ENCODE results near the gene CDK10. TPM values are rescaled to one million over a fixed set of nuclear protein-coding genes. Genes with fewer than 3 reads are reported as not detected.
"Not testable (repeated sequence)": the region's sequence is repeated elsewhere in the genome, so short reads cannot be mapped to it uniquely, and the experiment has no call there.

CDK10 gene
- total RNA-seq, 4 donors from 2014 or later, result 32.6 to 93.6 (median 65.7) TPM

GRCh38 chr16:89667000-89667399 is 19.5 kb upstream of the CDK10 start:
- H3K27ac ChIP-seq; DNase-seq (ENCODE audit: low spot score in 2 of 2); H3K27me3 ChIP-seq; H3K4me3 ChIP-seq; H3K9me3 ChIP-seq; H3K4me1 ChIP-seq: not testable (repeated sequence)
- TF ChIP-seq, protein P1, sequence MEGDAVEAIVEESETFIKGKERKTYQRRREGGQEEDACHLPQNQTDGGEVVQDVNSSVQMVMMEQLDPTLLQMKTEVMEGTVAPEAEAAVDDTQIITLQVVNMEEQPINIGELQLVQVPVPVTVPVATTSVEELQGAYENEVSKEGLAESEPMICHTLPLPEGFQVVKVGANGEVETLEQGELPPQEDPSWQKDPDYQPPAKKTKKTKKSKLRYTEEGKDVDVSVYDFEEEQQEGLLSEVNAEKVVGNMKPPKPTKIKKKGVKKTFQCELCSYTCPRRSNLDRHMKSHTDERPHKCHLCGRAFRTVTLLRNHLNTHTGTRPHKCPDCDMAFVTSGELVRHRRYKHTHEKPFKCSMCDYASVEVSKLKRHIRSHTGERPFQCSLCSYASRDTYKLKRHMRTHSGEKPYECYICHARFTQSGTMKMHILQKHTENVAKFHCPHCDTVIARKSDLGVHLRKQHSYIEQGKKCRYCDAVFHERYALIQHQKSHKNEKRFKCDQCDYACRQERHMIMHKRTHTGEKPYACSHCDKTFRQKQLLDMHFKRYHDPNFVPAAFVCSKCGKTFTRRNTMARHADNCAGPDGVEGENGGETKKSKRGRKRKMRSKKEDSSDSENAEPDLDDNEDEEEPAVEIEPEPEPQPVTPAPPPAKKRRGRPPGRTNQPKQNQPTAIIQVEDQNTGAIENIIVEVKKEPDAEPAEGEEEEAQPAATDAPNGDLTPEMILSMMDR (IDR thresholded peaks at IDR 0.05), result peak in 1 of 5 experiments; percentile 15
- WGBS, 2 donors, result 41 to 54% methylated on average over 7 of the region's 7 CpGs
- peaks cover 0 to 28% (median 0%) of the 10 kb centered on the region in 3 donors for H3K36me3 ChIP-seq

GRCh38 chr16:89667633-89668032 is 18.9 kb upstream of the CDK10 start:
- TF ChIP-seq EP300 (IDR thresholded peaks at IDR 0.05) (no peak), POLR2A (IDR thresholded peaks at IDR 0.05) (no peak)
- TF ChIP-seq, protein P1 (IDR thresholded peaks at IDR 0.05), result no peak
- Histone ChIP-seq H3K27me3 (no peaks in the 10 kb centered on the region), H3K27ac (no peak overlapping the region), H3K9me3 (no peaks in the 10 kb centered on the region), H3K4me1 (no peaks in the 10 kb centered on the region), H3K4me3 (no peak overlapping the region), H3K36me3 (peaks cover 0 to 22% (median 0%) of the 10 kb centered on the region in 3 donors)
- DNase-seq (ENCODE audit: low spot score in 2 of 2), result no peak
- 69 to 73% methylated on average over 9 of the region's 9 CpGs for WGBS, 2 donors

DNA sequence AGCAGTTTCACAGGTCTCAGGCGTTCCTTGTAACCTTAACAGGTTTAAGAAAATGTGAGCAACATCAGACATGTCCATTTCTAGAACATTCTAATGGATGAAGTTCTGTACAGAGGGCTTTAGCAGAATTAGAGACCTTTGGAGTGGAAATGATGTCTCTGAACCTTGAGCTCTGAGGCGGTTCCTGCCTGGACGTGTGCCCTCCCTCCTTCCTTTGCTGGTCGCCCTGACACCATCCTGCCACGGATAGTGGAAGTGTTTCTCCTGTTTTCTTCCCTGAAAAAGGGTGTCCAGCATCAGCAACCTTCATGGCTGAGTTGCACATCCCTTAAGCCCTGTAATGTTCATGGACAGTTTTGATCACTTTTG is 17.7 kb upstream of the CDK10 start:
- no peaks in the 10 kb centered on the region for H3K27me3 ChIP-seq
- TF ChIP-seq, protein P1 (IDR thresholded peaks at IDR 0.05), result no peak
- TF ChIP-seq POLR2A (IDR thresholded peaks at IDR 0.05) (no peak), EP300 (IDR thresholded peaks at IDR 0.05) (no peak)
- H3K4me1 ChIP-seq, result no peaks in the 10 kb centered on the region
- 62 to 78% methylated on average over 5 of the region's 5 CpGs for WGBS, 2 donors
- no peak for DNase-seq (ENCODE audit: low spot score in 2 of 2)
- H3K4me3 ChIP-seq, result peak overlapping the region in 1 of 4 donors; percentile 11
- H3K36me3 ChIP-seq, result peaks cover 0 to 10% (median 0%) of the 10 kb centered on the region in 3 donors
- no peaks in the 10 kb centered on the region for H3K9me3 ChIP-seq
- peak overlapping the region in 3 of 4 donors; percentile 2 to 50 (median 8) for H3K27ac ChIP-seq

DNA sequence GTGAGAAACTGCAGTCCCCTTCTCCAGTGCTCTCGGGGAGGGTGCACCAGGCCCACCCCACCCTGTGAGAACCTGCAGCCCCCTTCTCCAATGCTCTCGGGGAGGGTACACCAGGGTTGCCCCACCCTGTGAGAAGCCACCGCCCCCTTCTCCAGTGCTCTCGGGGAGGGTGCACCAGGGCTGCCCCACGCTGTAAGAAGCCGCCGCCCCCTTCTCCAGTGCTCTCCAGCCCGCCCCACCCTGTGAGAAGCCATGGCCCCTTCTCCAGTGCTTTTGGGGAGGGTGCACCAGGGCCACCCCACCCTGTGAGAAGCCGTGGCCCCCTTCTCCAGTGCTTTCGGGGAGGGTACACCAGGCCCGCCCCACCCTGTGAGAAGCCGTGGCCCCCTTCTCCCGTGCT is 16.7 kb upstream of the CDK10 start:
- Histone ChIP-seq H3K9me3 (no peaks in the 10 kb centered on the region), H3K4me1 (no peaks in the 10 kb centered on the region), H3K27me3 (no peaks in the 10 kb centered on the region), H3K4me3 (no peak overlapping the region), H3K36me3 (peaks cover 0 to 4% (median 0%) of the 10 kb centered on the region in 3 donors), H3K27ac (no peak overlapping the region)
- 83 to 84% methylated on average over 12 to 13 of the region's 13 CpGs for whole genome bisulfite sequencing, 2 donors
- TF ChIP-seq, protein P1 (IDR thresholded peaks at IDR 0.05), result no peak
- TF ChIP-seq POLR2A (IDR thresholded peaks at IDR 0.05), result no peak
- TF ChIP-seq EP300 (IDR thresholded peaks at IDR 0.05), result no peak
- no peak for DNase-seq (ENCODE audit: low spot score in 2 of 2)

DNA sequence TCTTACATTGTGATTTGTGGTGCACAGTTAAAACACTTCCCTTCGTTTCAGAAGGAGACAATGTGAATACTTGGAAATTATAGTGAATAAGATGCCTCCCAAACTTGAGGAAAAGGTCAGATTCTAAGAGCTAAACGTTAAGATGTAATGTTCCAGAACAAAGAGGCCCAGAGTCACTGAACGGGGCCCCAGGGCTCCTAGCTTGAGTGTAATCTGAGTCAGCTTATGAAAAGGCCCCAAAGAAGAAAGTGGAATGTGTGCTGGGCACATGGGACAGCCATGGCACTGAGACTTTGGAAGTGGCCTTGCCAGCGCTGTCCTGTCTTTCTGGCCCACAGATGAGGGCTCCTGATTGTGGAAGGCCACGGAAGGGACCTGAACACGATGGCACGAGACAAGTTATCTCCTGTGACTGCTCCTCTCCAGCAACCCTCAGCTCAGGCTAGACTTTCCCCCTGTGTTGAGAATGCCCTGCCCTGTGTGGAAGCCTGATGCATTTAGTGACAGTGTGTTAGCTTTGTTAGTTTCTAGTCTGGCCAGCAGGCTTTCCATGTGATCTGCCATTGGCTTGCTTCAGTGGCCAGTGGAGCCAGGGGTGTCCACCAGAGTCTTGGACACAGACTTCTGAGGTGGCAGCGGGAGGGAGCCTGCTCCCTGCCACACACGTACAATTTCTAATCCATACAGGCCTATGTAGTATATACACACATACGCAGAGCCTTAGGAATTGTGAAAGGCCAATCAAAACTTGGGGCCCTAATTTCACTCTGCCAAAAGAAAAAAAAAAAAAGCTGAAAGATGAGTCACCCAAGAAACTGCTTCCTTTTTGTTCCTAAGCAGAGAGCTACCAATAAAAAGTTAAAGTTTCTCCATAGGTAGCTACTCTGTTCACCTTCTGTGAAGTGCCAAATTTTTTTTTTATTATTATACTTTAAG is 15.7 kb upstream of the CDK10 start:
- Histone ChIP-seq H3K4me1 (no peaks in the 10 kb centered on the region), H3K27me3 (no peaks in the 10 kb centered on the region), H3K27ac (no peak overlapping the region), H3K4me3 (no peak overlapping the region), H3K9me3 (no peaks in the 10 kb centered on the region), H3K36me3 (peaks cover 0 to 4% (median 0%) of the 10 kb centered on the region in 3 donors)
- DNase-seq (ENCODE audit: low spot score in 2 of 2), result no peak
- WGBS, 2 donors, result 64 to 66% methylated on average over 9 to 10 of the region's 10 CpGs
- TF ChIP-seq EP300 (IDR thresholded peaks at IDR 0.05), result no peak
- TF ChIP-seq POLR2A (IDR thresholded peaks at IDR 0.05), result no peak
- TF ChIP-seq, protein P1 (IDR thresholded peaks at IDR 0.05), result no peak

GRCh38 chr16:89671565-89671964 is 14.9 kb upstream of the CDK10 start:
- not testable (repeated sequence) for H3K9me3 ChIP-seq; H3K36me3 ChIP-seq; H3K27ac ChIP-seq; H3K27me3 ChIP-seq; H3K4me3 ChIP-seq; DNase-seq (ENCODE audit: low spot score in 2 of 2); H3K4me1 ChIP-seq
- 90 to 98% methylated on average over 4 of the region's 4 CpGs for WGBS, 2 donors

Measured in tibial nerve (tissue), 4 donors.